Calu3 (cell line): ENCODE measurements around the gene SEC16A. TPM values are rescaled to one million over a fixed set of nuclear protein-coding genes. Genes with fewer than 3 reads are reported as not detected.

Source experiments
- BruUV-seq: library from RNA; stranded (reverse); fragments of 400-500 nt; replicated peaks from 2 replicates; lab custom pipeline; 2021; lab: Mats Ljungman, UMichigan
- CTCF ChIA-PET: fragments of 300-600 bp; sonication (Branson Sonifier 250); formaldehyde crosslinking; loops from one replicate; lab custom pipeline; 2022; ENCODE audit warnings: antibody characterized with exemption; lab: Charles Lee
- DNase-seq: peaks from one replicate; pipeline ENCODE4 v3.0.0; 2022
- H3K27ac Mint-ChIP-seq: one replicate; pipeline ENCODE4 v1.8.0; 2022; ENCODE audit warnings: mixed read lengths; ENCODE audit not compliant: unreplicated experiment
- H3K27me3 Mint-ChIP-seq: one replicate; pipeline ENCODE4 v1.8.0; 2022; ENCODE audit warnings: mixed read lengths; ENCODE audit not compliant: unreplicated experiment
- H3K36me3 Mint-ChIP-seq: one replicate; pipeline ENCODE4 v1.8.0; 2022; ENCODE audit warnings: mild to moderate bottlenecking, moderate library complexity, mixed read lengths; ENCODE audit not compliant: insufficient read depth, unreplicated experiment
- H3K4me1 Mint-ChIP-seq: one replicate; pipeline ENCODE4 v1.8.0; 2022; ENCODE audit warnings: mild to moderate bottlenecking, low read depth, mixed read lengths; ENCODE audit not compliant: unreplicated experiment
- H3K4me3 Mint-ChIP-seq: one replicate; pipeline ENCODE4 v1.8.0; 2022; ENCODE audit warnings: mild to moderate bottlenecking, low read depth, moderate library complexity, mixed read lengths; ENCODE audit not compliant: unreplicated experiment
- H3K9me3 Mint-ChIP-seq: one replicate; pipeline ENCODE4 v1.8.0; 2022; ENCODE audit warnings: low read depth, mixed read lengths; ENCODE audit not compliant: unreplicated experiment
- intact Hi-C: fragments of 100-400 bp; cut with micrococcal nuclease; formaldehyde crosslinking; loops from one replicate; pipeline ENCODE4 v1.10.0; 2022; ENCODE audit not compliant: unreplicated experiment
- total RNA-seq: library from RNA; stranded (reverse); gene quantifications from 2 replicates; pipeline ENCODE4 v1.2.3, GENCODE V29; 2022
- TF ChIP-seq, protein P1 (sequence below): fragments of 200-600 bp; IDR thresholded peaks from one replicate; pipeline ENCODE4 v1.8.0; 2022; ENCODE audit warnings: antibody characterized with exemption; ENCODE audit not compliant: unreplicated experiment

The SEC16A gene
- total RNA-seq, 1 experiment from 2014 or later: 48.9 TPM

- Mint-ChIP-seq H3K27me3 (no peaks in the 10 kb centered on the region), H3K9me3 (no peaks in the 10 kb centered on the region), H3K4me3 (no peak overlapping the region), H3K36me3 (peaks cover 14% of the 10 kb centered on the region), H3K27ac (no peak overlapping the region), H3K4me1 (no peaks in the 10 kb centered on the region)
- no TSS peak for BruUV-seq
- no peak for DNase-seq
- intact Hi-C loops: no loop called here
- CTCF ChIA-PET: no interaction called here
- TF ChIP-seq, protein P1, sequence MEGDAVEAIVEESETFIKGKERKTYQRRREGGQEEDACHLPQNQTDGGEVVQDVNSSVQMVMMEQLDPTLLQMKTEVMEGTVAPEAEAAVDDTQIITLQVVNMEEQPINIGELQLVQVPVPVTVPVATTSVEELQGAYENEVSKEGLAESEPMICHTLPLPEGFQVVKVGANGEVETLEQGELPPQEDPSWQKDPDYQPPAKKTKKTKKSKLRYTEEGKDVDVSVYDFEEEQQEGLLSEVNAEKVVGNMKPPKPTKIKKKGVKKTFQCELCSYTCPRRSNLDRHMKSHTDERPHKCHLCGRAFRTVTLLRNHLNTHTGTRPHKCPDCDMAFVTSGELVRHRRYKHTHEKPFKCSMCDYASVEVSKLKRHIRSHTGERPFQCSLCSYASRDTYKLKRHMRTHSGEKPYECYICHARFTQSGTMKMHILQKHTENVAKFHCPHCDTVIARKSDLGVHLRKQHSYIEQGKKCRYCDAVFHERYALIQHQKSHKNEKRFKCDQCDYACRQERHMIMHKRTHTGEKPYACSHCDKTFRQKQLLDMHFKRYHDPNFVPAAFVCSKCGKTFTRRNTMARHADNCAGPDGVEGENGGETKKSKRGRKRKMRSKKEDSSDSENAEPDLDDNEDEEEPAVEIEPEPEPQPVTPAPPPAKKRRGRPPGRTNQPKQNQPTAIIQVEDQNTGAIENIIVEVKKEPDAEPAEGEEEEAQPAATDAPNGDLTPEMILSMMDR: no peak
Measured at GRCh38 chr9:136513191-136513590, 30.4 kb upstream of the SEC16A start.

DNA sequence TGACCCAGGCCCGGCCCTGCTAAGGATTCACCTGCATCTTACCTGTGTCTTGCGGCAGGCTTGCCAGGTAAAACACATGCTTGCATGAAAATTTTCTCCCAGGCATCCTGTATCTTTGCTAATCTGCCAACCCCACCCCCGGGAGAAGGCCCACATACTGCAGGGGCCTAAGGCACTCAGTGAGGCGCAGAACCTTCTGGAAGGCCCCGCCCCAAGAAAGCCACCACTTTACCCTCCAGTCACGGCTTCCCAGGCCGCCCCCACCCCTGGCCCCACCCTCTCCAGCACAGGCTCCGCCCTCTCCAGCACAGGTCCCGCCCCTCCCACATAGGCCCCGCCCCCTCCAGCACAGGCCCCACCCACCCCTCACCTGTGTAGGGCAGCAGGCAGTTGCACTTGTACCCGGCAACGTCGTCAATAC, 29.8 kb upstream of the SEC16A start:
- H3K4me3 Mint-ChIP-seq: no peak overlapping the region

GRCh38 chr9:136511670-136512592, 29.1 kb upstream of the SEC16A start:
- CTCF ChIA-PET: no interaction called here
- TF ChIP-seq, protein P1: no peak
- H3K9me3 Mint-ChIP-seq: no peaks in the 10 kb centered on the region

More for the DNA sequence above, 29.8 kb upstream of the SEC16A start:
- no peak overlapping the region for H3K27ac Mint-ChIP-seq
- H3K9me3 Mint-ChIP-seq: no peaks in the 10 kb centered on the region
- intact Hi-C loops: no loop called here
- no peaks in the 10 kb centered on the region for H3K4me1 Mint-ChIP-seq
- BruUV-seq: no TSS peak
- DNase-seq: no peak
- CTCF ChIA-PET: no interaction called here
- H3K36me3 Mint-ChIP-seq: peaks cover 10% of the 10 kb centered on the region
- H3K27me3 Mint-ChIP-seq: no peaks in the 10 kb centered on the region
- TF ChIP-seq, protein P1: no peak

GRCh38 chr9:136511144-136511669, 28.4 kb upstream of the SEC16A start:
- intact Hi-C loops: no loop called here
- H3K36me3 Mint-ChIP-seq: peaks cover 8% of the 10 kb centered on the region
- H3K4me1 Mint-ChIP-seq: no peaks in the 10 kb centered on the region
- no TSS peak for BruUV-seq
- CTCF ChIA-PET: no interaction called here
- no peaks in the 10 kb centered on the region for H3K9me3 Mint-ChIP-seq
- no peak overlapping the region for H3K4me3 Mint-ChIP-seq
- no peak for DNase-seq
- no peaks in the 10 kb centered on the region for H3K27me3 Mint-ChIP-seq
- H3K27ac Mint-ChIP-seq: no peak overlapping the region
- TF ChIP-seq, protein P1: no peak

More at GRCh38 chr9:136511670-136512592, 29.1 kb upstream of the SEC16A start:
- intact Hi-C loops: no loop called here
- Mint-ChIP-seq H3K27ac (no peak overlapping the region), H3K27me3 (no peaks in the 10 kb centered on the region), H3K4me3 (no peak overlapping the region), H3K36me3 (peaks cover 8% of the 10 kb centered on the region), H3K4me1 (no peaks in the 10 kb centered on the region)
- DNase-seq: no peak
- BruUV-seq: no TSS peak
